Hepatocyte (in vitro differentiated cells): ENCODE results near the gene USP49. TPM values are rescaled to one million over a fixed set of nuclear protein-coding genes. Genes with fewer than 3 reads are reported as not detected.

ENCODE experiments used
- DNase-seq: peaks from one replicate; pipeline ENCODE4 v3.0.0-alpha.2; 2016; ENCODE audit warnings: low spot score
- H2AFZ ChIP-seq: fragments of 200-600 bp; sonication (generic); 2 replicates; pipeline ENCODE4 v1.6.0; 2016; ENCODE audit warnings: antibody characterized with exemption, mild to moderate bottlenecking
- H3K27ac ChIP-seq: fragments of 200-600 bp; sonication (generic); 2 replicates; pipeline ENCODE4 v1.5.1; 2016; ENCODE audit warnings: mild to moderate bottlenecking
- H3K27me3 ChIP-seq: fragments of 200-600 bp; sonication (generic); 2 replicates; pipeline ENCODE4 v1.6.1; 2016
- H3K36me3 ChIP-seq: fragments of 200-600 bp; sonication (generic); replicated peaks from 2 replicates; pipeline ENCODE4 v1.5.1; 2016; ENCODE audit warnings: low read depth; ENCODE audit not compliant: insufficient read depth
- H3K4me1 ChIP-seq: fragments of 200-600 bp; sonication (generic); 2 replicates; pipeline ENCODE4 v1.5.1; 2016; ENCODE audit warnings: mild to moderate bottlenecking, moderate library complexity; ENCODE audit not compliant: insufficient read depth
- H3K4me2 ChIP-seq: fragments of 200-600 bp; sonication (generic); 2 replicates; pipeline ENCODE4 v1.6.0; 2016
- H3K4me3 ChIP-seq: fragments of 200-600 bp; sonication (generic); 2 replicates; pipeline ENCODE4 v1.5.1; 2016; ENCODE audit warnings: mild to moderate bottlenecking
- H3K79me2 ChIP-seq: fragments of 200-600 bp; sonication (generic); 2 replicates; pipeline ENCODE4 v1.6.0; 2017; ENCODE audit warnings: mild to moderate bottlenecking
- H3K9me2 ChIP-seq: fragments of 200-600 bp; sonication (generic); replicated peaks from 2 replicates; pipeline ENCODE4 v1.6.0; 2017; ENCODE audit warnings: mild to moderate bottlenecking; ENCODE audit not compliant: insufficient read depth
- H3K9me3 ChIP-seq: fragments of 200-600 bp; sonication (generic); 2 replicates; pipeline ENCODE4 v1.5.1; 2016; ENCODE audit warnings: low read depth, mild to moderate bottlenecking
- H4K20me1 ChIP-seq: fragments of 200-600 bp; sonication (generic); 2 replicates; pipeline ENCODE4 v1.6.0; 2016; ENCODE audit warnings: mild to moderate bottlenecking; ENCODE audit not compliant: insufficient read depth, poor library complexity, severe bottlenecking
- EZH2 ChIP-seq: fragments of 200-600 bp; sonication (generic); IDR thresholded peaks from 2 replicates; pipeline ENCODE4 v1.6.1; 2016; ENCODE audit warnings: antibody characterized with exemption, mild to moderate bottlenecking, borderline replicate concordance
- EZH2phosphoT487 ChIP-seq: fragments of 200-600 bp; sonication (generic); IDR thresholded peaks from one replicate; pipeline ENCODE4 v1.6.1; 2018; ENCODE audit warnings: antibody characterized with exemption, mild to moderate bottlenecking, low read depth, moderate library complexity; ENCODE audit not compliant: unreplicated experiment, severe bottlenecking
- WGBS: methylation state at CpG from one replicate; pipeline ENCODE4 v1.1.6; 2016; ENCODE audit warnings: low lambda C conversion rate; ENCODE audit errors: missing lambda C conversion rate; 5-methylcytosine and 5-hydroxymethylcytosine counted together
- polyA plus RNA-seq: library from polyadenylated mRNA; unstranded; fragments of >200 nt; fragmentation: Nextera tagmentation; extraction: Ambion mirVana; gene quantifications from 2 replicates; pipeline ENCODE4 v1.2.1, GENCODE V29; 2016
- total RNA-seq: library from RNA; depleted of rRNA; stranded (reverse); fragments of >200 nt; gene quantifications from 2 replicates; pipeline ENCODE4 v1.2.3, GENCODE V29; 2014
- TF ChIP-seq, protein P1 (sequence below): fragments of 200-600 bp; sonication (generic); IDR thresholded peaks from 2 replicates; pipeline ENCODE4 v1.5.1; 2016; ENCODE audit warnings: antibody characterized with exemption, mild to moderate bottlenecking; ENCODE audit not compliant: poor library complexity

The USP49 gene
- total and polyA plus RNA-seq, 2 experiments from 2014 or later = 1.0 to 2.4 TPM

DNA sequence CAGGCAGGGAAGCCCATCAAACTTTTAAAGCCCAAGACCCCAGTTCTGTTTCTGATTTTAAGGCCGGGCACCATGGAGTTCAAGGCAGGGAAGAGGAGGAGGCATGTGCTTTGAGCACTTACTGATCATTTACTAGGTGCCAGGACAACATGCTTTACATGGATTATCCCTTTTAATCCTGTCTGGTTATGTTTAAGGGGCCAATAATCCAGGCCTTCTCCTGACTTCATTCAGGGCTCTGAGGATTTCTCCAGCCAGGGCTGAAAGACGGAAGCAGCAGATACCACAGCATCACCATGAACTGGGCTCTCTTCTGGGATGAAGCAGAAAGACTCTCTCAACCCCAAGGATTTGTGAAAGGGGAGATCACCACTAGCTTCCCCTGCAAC lies 42.3 kb upstream of the USP49 start:
- Histone ChIP-seq H4K20me1 (peaks cover 5% of the 10 kb centered on the region), H3K4me3 (no peak overlapping the region), H3K4me1 (peaks cover 24% of the 10 kb centered on the region), H2AFZ (no peak overlapping the region), H3K9me3 (no peaks in the 10 kb centered on the region), H3K4me2 (peak overlapping the region; percentile 97), H3K36me3 (no peaks in the 10 kb centered on the region), H3K27ac (no peak overlapping the region), H3K27me3 (no peaks in the 10 kb centered on the region), H3K9me2 (no peaks in the 10 kb centered on the region), H3K79me2 (peaks cover 32% of the 10 kb centered on the region)
- TF ChIP-seq EZH2phosphoT487 (no peak), EZH2 (no peak)
- TF ChIP-seq, protein P1, sequence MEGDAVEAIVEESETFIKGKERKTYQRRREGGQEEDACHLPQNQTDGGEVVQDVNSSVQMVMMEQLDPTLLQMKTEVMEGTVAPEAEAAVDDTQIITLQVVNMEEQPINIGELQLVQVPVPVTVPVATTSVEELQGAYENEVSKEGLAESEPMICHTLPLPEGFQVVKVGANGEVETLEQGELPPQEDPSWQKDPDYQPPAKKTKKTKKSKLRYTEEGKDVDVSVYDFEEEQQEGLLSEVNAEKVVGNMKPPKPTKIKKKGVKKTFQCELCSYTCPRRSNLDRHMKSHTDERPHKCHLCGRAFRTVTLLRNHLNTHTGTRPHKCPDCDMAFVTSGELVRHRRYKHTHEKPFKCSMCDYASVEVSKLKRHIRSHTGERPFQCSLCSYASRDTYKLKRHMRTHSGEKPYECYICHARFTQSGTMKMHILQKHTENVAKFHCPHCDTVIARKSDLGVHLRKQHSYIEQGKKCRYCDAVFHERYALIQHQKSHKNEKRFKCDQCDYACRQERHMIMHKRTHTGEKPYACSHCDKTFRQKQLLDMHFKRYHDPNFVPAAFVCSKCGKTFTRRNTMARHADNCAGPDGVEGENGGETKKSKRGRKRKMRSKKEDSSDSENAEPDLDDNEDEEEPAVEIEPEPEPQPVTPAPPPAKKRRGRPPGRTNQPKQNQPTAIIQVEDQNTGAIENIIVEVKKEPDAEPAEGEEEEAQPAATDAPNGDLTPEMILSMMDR = no peak
- WGBS = 58% methylated on average over 2 of the region's 2 CpGs
- DNase-seq = no peak

DNA sequence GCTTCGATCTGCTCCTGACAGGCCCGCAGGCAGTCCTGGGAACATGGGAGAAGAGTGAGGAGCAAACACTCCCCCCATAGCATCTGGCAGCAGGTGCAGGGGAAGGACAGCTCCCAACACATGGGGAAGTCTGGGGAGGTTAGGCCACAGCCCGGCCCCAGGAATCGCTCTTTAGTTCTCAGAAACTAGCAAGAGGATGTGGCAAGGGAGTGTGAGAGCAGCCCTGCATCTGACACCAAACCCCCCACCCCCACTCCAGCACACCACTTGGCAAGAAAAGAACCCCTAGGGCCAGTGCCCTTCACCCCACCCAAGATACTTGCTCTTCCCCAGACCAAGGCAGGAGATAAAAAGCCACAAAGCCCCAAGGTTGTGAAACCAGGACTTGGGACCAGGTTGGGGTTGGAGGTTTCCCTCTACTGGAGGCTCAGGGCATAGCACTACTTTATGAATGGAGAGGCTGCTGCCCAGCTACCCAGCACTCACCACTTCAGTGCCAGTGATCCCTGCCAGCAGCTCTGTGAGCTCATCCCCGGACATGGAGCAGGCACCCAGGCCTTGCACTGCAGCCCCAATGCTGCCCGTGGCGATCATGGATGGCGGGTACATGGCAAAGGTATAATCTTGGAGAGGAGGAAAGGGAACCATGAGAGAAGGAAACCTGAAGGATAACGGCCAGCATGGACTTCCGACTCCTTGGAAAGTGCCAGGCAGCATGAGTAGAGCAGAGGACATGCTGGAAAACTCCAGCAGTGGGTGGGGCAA lies 41.1 kb upstream of the USP49 start:
- peaks cover 31% of the 10 kb centered on the region for H3K79me2 ChIP-seq
- peak; percentile 88 for DNase-seq
- TF ChIP-seq EZH2 = no peak
- TF ChIP-seq, protein P1 = peak; percentile 64
- no peaks in the 10 kb centered on the region for H3K36me3 ChIP-seq
- 63% methylated on average over 10 of the region's 10 CpGs for WGBS
- H3K4me2 ChIP-seq = no peak overlapping the region
- peaks cover 24% of the 10 kb centered on the region for H3K4me1 ChIP-seq
- no peak overlapping the region for H2AFZ ChIP-seq
- no peak overlapping the region for H3K27ac ChIP-seq
- H4K20me1 ChIP-seq = peaks cover 5% of the 10 kb centered on the region
- H3K9me3 ChIP-seq = no peaks in the 10 kb centered on the region
- no peaks in the 10 kb centered on the region for H3K27me3 ChIP-seq
- H3K4me3 ChIP-seq = no peak overlapping the region
- no peaks in the 10 kb centered on the region for H3K9me2 ChIP-seq

DNA sequence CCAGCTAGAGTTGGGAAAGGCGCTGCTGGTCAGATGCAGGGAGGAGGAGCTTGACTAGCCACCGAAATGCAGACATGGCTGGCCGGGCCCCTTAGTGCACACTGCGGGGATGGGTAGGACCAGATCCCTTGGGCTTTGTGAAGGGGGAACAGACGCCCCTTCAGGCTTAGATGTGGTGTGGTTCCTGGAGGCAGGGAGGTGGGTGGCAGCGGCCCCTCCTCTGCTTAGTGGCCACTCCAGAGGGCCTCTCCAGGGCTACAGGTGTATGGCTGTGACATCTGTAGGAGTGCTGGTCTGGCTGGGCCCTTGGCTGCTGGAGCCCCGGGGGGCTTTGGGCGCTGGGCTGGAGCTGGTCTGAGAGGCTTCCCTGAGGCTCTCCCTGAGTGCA lies 40.5 kb upstream of the USP49 start:
- Histone ChIP-seq H3K27ac (no peak overlapping the region), H4K20me1 (peaks cover 5% of the 10 kb centered on the region), H3K9me3 (no peaks in the 10 kb centered on the region), H3K4me2 (no peak overlapping the region), H3K36me3 (no peaks in the 10 kb centered on the region), H3K4me3 (no peak overlapping the region), H3K27me3 (no peaks in the 10 kb centered on the region), H3K79me2 (peaks cover 26% of the 10 kb centered on the region), H2AFZ (no peak overlapping the region), H3K4me1 (peaks cover 24% of the 10 kb centered on the region), H3K9me2 (no peaks in the 10 kb centered on the region)
- no peak for DNase-seq
- TF ChIP-seq EZH2 (no peak), EZH2phosphoT487 (no peak)
- TF ChIP-seq, protein P1 = no peak
- WGBS = 82% methylated on average over 8 of the region's 8 CpGs

DNA sequence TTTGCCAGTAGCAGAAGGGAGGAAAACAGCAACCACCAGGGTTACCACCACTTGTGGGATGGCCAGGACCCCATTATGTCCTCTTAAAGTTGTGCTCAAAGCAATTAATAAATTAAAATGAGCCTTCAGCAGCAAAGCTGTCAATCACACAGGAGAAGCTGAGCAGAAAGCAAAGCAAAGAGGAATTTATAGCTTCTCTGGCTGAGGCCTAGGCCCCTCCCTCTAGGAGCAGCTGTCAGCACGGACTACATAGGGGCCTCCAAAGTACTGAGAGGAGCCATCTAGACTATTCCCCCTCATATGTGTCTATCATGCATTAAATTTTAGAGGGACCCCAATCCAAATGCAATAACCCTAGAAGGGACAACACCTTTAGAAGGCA lies 40.0 kb upstream of the USP49 start:
- Histone ChIP-seq H3K4me3 (no peak overlapping the region), H3K4me1 (peaks cover 23% of the 10 kb centered on the region), H2AFZ (no peak overlapping the region), H3K79me2 (peaks cover 21% of the 10 kb centered on the region), H3K9me3 (no peaks in the 10 kb centered on the region), H4K20me1 (peaks cover 5% of the 10 kb centered on the region), H3K4me2 (no peak overlapping the region), H3K9me2 (no peaks in the 10 kb centered on the region), H3K36me3 (no peaks in the 10 kb centered on the region), H3K27me3 (no peaks in the 10 kb centered on the region), H3K27ac (no peak overlapping the region)
- DNase-seq = no peak
- WGBS = 18% methylated on average over 1 of the region's 1 CpG
- TF ChIP-seq, protein P1 = no peak
- TF ChIP-seq EZH2phosphoT487 (no peak), EZH2 (no peak)
